ENCODE data around the gene ALKAL2. TPM values are rescaled to one million over a fixed set of nuclear protein-coding genes. Genes with fewer than 3 reads are reported as not detected.

The ALKAL2 gene
- total RNA-seq, 4 donors from 2014 or later = 1.7 to 11.9 (median 2.3) TPM; not detected in 1

DNA sequence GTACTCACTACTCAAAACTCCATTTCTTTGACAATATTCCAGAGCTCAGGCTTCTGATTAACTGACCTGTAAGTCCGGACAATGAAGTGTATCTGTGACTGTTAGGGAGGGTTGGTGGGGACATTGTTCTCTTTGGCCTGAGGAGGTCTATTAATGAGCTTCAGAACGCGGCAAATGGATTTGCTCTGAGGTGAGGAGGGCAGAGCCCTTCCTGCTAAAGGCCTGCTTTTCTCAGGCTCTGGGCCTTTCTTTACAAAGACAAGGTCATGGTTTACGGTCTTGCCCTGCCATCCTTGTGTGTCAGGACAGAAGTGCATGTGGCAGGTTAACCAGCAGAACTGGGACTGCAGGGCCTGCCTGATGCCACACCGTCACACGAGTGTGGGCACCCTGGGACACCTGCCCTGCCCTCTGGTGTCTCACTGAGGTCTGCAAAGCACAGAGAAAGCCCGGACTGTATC is 7.2 kb downstream of the ALKAL2 start:
- no peak overlapping the region for H3K4me3 ChIP-seq
- WGBS = 91% methylated on average over 7 of the region's 7 CpGs
- H3K27me3 ChIP-seq = no peaks in the 10 kb centered on the region
- intact Hi-C loops (cut with DNase I) = no loop called here
- TF ChIP-seq POLR2A (IDR thresholded peaks at IDR 0.05; ENCODE audit: low read depth) (no peak), EP300 (IDR thresholded peaks at IDR 0.05) (no peak), POLR2AphosphoS5 (IDR thresholded peaks at IDR 0.05) (no peak)
- TF ChIP-seq, protein P1, sequence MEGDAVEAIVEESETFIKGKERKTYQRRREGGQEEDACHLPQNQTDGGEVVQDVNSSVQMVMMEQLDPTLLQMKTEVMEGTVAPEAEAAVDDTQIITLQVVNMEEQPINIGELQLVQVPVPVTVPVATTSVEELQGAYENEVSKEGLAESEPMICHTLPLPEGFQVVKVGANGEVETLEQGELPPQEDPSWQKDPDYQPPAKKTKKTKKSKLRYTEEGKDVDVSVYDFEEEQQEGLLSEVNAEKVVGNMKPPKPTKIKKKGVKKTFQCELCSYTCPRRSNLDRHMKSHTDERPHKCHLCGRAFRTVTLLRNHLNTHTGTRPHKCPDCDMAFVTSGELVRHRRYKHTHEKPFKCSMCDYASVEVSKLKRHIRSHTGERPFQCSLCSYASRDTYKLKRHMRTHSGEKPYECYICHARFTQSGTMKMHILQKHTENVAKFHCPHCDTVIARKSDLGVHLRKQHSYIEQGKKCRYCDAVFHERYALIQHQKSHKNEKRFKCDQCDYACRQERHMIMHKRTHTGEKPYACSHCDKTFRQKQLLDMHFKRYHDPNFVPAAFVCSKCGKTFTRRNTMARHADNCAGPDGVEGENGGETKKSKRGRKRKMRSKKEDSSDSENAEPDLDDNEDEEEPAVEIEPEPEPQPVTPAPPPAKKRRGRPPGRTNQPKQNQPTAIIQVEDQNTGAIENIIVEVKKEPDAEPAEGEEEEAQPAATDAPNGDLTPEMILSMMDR (IDR thresholded peaks at IDR 0.05) = no peak
- H3K4me1 ChIP-seq = peaks cover 0 to 8% (median 0%) of the 10 kb centered on the region in 4 donors
- peaks cover 18 to 72% (median 61%) of the 10 kb centered on the region in 4 donors for H3K36me3 ChIP-seq
- peak; percentile 62 for DNase-seq (ENCODE audit: extremely low spot score)
- no peaks in the 10 kb centered on the region for H3K9me3 ChIP-seq
- H3K27ac ChIP-seq (replicated peaks in 1 of 4) = no peak overlapping the region

DNA sequence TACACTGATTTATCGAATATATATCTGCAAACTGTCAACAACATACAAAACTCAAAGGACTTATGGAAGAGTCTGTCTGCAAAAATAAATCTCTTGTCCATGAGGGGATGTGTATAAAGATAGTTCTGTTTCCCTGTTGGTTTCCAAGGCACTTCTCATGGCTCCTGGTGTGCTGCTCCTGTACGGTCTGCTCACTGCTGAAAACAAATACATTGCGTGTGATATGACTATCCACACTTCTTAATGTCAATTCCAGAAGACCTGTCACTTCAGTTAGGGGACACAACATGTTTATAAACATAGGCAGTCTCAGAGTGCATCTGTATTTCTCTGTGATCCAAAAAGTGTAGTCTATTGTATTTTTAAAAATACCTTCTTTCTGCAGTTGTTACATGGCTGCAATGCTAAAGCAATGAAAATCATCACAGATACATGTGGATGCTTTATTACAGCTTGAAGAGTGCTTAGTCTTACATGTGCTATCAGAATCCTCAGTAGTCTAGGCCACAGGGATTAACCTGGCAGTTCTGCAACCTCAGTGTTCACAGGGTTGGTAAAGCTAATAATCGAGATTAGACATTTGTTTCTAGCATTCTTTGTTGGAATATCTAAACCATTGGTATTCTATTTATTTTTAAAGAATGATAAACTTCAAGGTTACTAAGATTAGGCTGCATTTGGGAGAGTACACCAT is 7.8 kb downstream of the ALKAL2 start:
- no peak for TF ChIP-seq POLR2AphosphoS5 (IDR thresholded peaks at IDR 0.05)
- no peak for TF ChIP-seq POLR2A (IDR thresholded peaks at IDR 0.05; ENCODE audit: low read depth)
- TF ChIP-seq, protein P1 (IDR thresholded peaks at IDR 0.05) = no peak
- no peak overlapping the region for H3K4me3 ChIP-seq
- H3K27me3 ChIP-seq = no peaks in the 10 kb centered on the region
- no peaks in the 10 kb centered on the region for H3K9me3 ChIP-seq
- H3K4me1 ChIP-seq = peaks cover 0 to 8% (median 0%) of the 10 kb centered on the region in 4 donors
- 85% methylated on average over 4 of the region's 4 CpGs for WGBS
- DNase-seq (ENCODE audit: extremely low spot score) = peak; percentile 14
- peaks cover 18 to 78% (median 63%) of the 10 kb centered on the region in 4 donors for H3K36me3 ChIP-seq
- no peak overlapping the region for H3K27ac ChIP-seq (replicated peaks in 1 of 4)
- intact Hi-C loops (cut with DNase I) = no loop called here

DNA sequence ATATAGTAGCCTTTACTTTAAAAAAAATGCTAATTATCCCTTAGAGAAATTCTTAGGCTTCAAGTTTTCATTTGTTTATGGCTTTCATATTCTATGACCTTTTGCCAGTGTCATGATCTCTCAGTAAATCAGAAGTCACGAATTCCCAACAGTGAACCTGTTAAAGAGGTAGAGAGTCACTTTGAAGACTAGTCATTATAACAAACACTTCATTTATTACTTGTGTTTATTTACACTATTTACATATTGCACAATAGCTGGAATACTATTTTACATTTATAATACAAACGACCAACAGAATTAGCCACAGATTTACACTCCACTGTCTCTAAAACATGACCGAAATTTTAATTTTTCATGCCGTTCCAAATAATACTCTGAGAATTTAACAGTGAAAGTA is 8.5 kb downstream of the ALKAL2 start:
- intact Hi-C loops (cut with DNase I) = no loop called here
- H3K36me3 ChIP-seq = peaks cover 18 to 82% (median 65%) of the 10 kb centered on the region in 4 donors
- 80% methylated on average over 4 of the region's 4 CpGs for WGBS

DNA sequence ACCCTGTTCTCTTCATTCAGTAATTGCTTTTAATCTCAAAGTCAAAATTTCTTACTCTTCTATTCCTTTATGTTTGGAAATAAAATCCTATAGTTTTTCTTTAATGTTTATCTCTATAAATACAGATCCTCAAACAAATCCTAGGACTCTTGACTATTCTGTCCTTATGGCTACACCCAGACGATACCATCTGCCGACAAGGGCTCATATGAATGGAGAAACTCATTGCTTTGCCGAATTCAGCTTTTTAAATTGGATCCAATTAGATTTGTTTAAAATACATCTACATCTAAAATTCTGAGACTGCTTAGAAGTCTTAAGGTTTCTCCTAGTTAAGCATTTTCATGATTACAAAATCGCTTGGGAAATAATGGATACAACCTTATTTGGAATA is 9.0 kb downstream of the ALKAL2 start:
- TF ChIP-seq, protein P1 (IDR thresholded peaks at IDR 0.05) = no peak
- no peak for TF ChIP-seq POLR2A (IDR thresholded peaks at IDR 0.05; ENCODE audit: low read depth)
- TF ChIP-seq EP300 (IDR thresholded peaks at IDR 0.05) = no peak
- no peak for TF ChIP-seq POLR2AphosphoS5 (IDR thresholded peaks at IDR 0.05)
- Histone ChIP-seq H3K9me3 (no peaks in the 10 kb centered on the region), H3K36me3 (peaks cover 18 to 85% (median 67%) of the 10 kb centered on the region in 4 donors), H3K4me3 (no peak overlapping the region), H3K27ac (replicated peaks in 1 of 4) (no peak overlapping the region), H3K27me3 (no peaks in the 10 kb centered on the region), H3K4me1 (peaks cover 0 to 8% (median 0%) of the 10 kb centered on the region in 4 donors)
- WGBS = 85% methylated on average over 4 of the region's 4 CpGs
- intact Hi-C loops (cut with DNase I) = no loop called here
- no peak for DNase-seq (ENCODE audit: extremely low spot score)

More for the DNA sequence above, 8.5 kb downstream of the ALKAL2 start:
- peaks cover 0 to 8% (median 0%) of the 10 kb centered on the region in 4 donors for H3K4me1 ChIP-seq
- TF ChIP-seq, protein P1 (IDR thresholded peaks at IDR 0.05) = no peak
- TF ChIP-seq POLR2A (IDR thresholded peaks at IDR 0.05; ENCODE audit: low read depth) = no peak
- DNase-seq (ENCODE audit: extremely low spot score) = no peak
- no peak overlapping the region for H3K4me3 ChIP-seq
- H3K9me3 ChIP-seq = no peaks in the 10 kb centered on the region
- H3K27ac ChIP-seq (replicated peaks in 1 of 4) = no peak overlapping the region
- no peaks in the 10 kb centered on the region for H3K27me3 ChIP-seq

All from esophagus muscularis mucosa (tissue), 4 donors.